Cerebellar cortex (tissue), 1 donor: ENCODE measurements around the gene PTGDS.

Source experiments
- DNase-seq: peaks from one replicate; pipeline ENCODE4 v3.0.0-alpha.2; 2015; ENCODE audit warnings: low spot score

PTGDS gene

DNA sequence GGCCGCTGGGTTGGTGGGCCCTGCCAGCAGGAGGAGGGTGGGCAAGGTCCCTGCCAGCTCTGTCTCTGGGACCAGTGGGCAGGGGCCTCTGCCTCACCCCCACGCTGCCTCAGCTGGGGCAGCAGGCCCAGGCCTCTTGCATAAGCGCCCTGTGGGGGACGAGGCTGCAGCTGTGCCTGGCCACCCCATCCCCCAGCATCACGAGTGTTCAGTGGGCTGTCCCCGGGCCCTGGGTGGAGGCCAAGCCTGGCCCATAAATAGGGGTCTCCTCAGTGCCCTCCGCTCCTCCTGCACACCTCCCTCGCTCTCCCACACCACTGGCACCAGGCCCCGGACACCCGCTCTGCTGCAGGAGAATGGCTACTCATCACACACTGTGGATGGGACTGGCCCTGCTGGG lies at the start of gene PTGDS:
Gene PTGDS (plus strand): TSS at position 282 of the 400 bp plus-strand sequence. CDS start 75 bp downstream, at position 357.
- DNase-seq, result peak; percentile 35

DNA sequence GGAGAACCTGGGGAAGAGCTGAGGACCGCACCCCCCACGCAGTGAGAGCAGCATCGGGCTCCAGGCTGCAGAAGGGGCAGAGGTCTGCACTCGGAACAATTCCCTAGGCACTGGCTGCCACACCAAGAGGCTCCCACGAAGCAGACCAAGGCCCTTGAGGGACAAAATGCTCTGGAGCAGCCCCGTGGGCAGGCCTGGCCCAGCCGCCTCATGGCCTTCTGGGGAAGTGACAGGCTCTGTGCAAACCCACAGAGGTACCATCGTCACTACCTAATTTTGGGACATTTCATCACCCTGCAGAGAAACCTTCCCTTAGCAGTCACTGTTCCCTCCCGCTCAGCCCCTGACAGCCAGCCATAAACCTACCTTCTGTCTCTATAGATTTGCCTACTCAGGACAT lies 48.7 kb upstream of the PTGDS start:
- DNase-seq, result peak; percentile 68

DNA sequence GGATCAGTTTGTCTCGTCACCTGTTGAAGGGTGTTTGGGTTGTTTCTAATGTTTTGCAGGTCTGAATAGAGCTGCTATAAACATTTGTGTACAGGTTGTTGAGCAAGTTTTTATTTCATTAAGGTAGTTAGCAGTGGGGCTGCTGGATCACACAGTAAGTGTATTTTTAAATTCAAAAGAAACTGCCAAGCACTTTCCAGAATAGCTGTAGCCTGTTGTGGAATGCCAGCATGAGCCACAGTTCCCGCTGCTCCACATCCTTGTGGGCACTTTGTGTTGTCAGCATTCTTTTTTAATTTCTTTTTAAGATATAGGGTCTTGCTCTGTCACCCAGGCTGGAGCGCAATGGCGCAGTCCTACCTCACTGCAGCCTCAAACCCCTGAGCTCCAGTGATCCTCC lies 47.3 kb upstream of the PTGDS start:
- no peak for DNase-seq

DNA sequence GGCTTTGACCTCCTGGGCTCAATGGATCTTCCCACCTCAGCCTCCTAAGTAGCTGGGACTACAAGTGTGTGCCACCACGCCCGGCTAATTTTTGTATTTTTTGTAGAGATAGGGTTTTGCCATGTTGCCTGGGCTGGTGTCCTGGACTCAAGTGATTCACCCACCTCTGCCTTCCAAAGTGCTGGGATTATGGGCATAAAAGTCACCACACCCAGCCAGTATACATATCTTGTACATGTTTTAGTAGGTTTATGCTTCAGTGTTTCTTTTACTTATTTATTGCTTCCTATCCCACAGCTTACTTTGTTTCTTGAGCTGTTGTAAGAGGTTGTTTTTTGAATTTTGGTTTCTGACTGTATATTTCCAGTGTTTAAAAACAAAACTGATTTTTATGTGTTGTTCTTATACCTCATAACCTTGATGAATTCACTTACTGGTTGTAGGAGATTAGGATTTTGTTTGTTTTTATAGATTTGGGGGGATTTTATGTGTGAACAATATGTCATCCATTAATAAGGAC lies 45.6 kb upstream of the PTGDS start:
- no peak for DNase-seq

DNA sequence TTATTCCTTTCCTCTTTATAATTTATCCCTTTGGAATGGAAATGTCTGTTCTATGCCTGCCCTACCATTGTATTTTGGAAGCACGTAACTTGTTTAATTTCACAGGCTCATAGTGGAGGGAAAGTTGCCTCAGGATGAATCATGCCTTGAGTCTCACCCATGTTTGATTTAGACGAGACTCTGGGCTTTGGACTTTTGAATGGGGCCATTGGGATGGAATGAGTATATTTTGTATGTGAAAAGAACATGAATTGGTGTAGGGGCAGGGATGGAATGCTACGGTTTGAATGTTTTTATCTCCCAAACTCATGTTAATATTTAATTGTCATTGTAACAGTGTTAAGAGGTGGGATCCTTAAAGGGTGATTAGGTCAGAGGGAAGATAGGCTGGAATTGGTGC lies 43.0 kb upstream of the PTGDS start:
- DNase-seq, result no peak

DNA sequence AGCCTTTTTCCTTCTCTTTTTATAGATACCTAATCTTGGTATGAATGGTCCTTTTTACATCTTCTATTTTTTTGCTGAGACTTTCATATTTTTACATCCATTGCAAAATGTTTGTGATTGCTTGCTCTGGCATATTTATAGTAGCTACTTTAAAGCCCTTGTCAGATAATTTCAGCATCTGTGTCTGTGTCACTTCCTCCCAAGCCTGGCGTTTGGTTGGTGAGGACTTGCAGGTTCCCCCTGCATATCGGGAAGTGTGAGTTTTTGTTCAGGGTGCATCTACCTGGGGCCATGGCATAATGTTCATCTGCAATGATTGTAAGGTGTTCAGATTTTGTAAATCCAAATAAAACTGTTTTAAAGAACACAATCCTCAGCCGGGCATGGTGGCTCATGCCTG lies 41.7 kb upstream of the PTGDS start:
- DNase-seq, result no peak

DNA sequence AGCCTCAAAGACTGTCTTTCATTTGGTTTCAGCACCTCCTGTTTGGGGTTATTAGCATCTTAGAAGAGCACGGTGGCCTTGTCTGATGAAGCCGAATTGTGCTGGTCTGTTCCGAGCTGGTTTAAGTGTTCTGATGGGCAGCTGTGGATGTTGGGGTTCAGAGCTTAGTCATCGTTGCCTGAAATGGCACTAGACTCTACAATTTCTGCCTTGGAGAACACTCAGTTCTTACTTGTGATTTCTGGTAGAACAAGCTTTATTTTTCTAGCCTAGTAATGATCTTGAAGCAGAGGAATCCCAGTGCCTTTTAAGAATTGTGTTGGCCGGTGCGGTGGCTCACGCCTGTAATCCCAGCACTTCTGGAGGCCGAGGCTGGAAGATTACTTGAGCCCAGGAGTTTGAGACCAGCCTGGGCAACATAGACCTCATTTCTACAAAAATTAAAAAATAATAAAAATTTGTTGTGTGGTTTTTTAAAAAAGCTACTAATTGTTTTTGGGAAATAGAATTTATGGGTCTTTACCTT lies 40.6 kb upstream of the PTGDS start:
- no peak for DNase-seq

DNA sequence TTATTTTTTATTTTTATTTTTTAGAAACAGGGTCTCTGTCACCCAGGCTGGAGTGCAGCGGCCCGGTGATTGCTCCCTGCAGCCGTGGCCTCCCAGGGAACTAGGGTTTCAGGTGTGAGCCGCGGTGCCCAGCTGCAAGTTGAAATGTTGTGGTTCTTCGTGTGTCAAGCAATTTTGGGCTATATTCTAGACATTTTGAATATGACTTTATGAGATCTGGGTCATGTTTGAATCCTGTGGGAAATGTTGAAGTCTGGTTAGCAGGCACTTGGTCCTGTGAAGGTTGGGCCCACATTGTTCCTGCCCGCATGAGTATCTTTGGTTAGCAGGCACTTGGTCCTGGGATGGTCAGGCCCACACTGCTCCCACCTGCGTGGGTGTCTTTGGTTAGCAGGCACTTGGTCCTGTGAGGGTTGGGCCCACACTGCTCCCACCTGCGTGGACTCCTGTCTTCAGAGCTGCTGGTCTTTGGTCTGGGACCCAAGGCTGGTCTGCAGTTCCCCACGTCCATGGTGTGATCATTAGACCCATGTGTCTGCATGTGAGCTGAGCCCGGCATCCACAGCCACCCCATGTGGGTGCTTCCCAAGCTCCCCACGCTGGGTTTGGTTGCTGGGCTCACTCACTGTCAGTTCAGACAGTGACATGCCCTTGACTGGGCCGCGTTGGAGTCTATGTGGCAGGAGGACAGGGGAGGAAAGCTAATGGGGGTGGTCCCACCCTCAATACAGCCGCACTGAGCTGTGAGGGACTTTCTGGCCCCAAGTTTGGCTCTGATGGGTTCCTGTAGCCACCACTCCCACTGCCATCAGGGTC lies 39.9 kb upstream of the PTGDS start:
- no peak for DNase-seq

DNA sequence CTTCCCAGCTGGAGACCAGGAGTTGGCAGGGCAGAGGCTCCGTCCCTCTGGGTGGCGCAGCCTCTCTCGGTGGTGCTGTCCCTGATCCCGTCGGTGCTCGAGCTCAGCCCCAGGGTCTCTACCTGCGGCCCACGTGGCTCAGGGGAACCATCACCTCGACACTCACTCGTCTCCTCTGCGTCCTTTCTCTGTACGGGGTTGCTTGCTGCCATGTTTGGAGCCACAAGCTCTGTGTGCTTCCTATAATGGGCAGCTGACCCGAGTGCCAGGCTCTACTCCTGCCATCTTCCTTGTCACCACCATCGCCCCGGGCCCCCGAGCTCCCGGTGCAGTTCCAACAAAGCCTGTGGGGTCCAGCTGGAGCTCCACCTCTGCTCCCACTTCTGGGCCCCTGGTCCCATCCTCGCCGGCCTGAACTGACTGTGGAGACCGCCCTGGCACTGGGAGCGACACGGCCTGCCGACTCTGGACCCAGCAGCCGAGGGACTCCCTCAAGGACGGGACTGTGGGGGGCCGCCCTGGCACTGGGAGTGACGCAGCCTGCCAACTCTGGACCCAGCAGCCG lies 37.8 kb upstream of the PTGDS start:
- DNase-seq, result no peak

DNA sequence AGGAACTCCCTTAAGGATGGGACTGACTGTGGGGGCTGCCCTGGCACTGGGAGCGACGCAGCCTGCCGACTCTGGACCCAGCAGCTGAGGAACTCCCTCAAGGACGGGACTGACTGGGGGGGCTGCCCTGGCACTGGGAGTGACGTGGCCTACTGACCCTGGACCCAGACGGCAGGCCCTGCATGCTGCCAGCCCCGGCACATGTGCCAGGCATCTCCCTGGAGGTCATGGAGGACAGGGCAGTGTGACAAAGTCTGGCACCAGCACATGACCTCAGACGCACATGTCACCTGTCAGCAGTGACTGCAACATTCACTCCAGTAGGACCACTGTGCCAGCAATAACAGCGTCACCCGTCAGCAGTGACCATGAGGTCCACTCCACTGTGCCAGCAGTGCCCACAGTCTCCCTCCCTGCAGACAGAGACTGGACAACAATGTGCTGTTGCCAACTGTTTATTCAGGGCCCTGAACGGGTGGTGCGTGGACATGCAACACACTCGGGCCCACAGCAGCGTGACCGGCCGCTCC lies 37.2 kb upstream of the PTGDS start:
- DNase-seq, result peak; percentile 58

DNA sequence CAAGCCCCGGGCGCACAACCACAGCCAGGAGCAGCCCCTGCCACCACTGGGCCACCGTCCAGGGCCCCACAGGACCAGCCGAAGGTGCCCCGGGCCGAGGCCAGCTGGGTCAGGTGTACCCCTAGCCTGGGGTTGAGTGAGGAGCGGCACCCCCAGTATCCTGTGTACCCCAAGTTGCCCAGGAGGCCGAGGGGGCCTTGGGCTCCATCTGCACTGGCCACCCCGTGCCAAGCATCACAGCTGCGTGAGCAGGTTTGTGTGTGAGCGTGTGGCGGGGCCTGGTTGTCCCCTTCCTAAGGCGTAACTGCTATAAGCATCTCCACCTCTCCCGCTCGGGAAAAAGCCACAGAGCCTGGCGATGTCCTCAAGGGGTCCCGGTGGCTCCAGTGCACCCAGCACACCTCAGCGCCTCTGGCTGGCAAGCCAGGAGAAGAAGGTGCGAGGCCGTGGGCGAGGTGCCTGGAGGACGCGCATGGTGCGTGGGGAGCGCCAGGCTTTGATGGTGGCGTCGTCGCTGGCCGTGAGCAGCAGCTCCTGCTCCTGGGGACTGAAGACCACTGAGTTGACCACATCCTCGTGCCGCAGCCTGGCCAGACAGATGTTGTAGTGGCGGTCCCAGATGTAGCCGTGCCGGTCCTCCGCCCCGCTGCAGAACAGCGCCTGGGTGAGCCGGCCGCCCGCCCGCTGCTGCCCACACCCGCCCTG lies 36.6 kb upstream of the PTGDS start:
- no peak for DNase-seq

DNA sequence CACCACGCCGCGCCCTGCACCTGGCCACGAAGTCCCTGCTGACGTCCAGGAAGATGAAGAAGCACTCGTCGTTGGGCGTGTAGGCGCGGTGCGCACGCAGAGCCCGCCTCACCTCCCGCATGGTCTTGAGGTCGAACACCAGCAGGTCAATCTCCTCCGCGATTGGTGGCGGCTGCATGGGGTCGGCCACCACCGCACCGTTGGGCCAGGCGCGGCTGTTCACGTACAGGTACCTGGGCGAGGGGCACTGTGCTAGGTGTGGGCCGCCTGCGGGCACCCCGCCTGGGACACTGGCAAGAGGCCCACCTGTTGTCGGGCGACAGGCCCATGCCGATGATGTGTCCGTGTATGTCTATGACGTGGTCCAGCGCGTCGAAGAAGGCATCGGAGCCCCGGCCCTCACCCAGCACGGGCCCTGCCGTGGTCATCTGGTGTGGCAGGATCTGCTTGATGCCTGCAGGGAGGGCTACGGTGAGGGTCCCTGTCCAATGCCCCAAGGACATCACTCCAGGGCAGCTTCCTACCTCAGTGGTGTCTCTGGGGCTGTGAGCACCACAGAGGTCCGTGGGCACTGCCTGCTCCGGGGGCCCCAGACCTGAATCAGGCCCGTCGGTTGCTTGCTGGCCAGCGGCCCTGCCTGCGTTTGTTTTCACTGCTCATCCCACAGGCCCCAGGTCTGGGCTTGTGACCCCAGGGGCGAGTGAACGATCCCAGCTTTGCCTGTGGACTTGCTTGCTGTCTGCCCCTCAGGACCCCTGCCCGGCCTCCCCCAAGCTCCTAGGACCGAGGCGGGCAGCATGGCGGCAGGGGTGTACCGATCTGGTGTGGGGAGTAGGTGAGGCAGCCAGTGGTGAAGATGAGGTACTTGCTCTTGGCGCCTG lies 35.8 kb upstream of the PTGDS start:
- DNase-seq, result no peak

DNA sequence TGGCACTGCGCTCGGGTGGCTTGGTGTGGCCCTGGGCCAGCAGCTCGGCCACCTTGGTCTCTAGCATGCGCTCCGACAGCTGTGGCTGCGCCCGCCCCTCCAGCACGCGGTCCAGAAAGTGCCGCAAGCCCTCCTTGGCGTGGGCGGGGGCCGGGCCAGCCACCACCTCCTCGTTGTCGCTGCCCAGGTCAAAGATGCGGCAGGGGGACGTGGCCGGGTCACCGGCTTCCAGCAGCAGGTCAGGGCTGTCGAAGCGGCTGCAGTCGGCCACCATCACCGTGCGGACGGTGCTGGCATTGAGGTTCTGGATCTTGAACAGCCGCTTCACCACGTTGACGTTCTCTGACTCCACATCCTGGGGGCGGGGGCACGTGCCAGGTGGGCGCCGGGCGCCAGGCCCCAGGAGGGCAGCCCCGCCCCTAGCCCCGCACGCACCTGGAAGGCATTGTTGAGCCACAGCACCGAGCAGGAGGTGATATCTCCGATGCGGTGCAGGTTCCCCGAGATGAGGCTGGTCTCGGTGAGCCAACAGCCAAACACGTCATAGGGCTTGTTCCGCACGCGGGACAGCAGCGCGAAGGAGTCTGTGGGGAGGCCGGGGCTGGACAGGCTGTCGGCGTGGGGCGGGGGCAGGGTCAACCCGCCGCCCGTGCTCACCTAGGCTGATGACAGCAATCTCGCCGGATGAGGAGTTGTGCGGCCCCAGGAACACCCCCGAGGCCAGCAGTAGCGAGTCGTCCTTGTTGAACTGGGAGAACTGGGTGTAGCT lies 35.0 kb upstream of the PTGDS start:
- DNase-seq, result no peak

DNA sequence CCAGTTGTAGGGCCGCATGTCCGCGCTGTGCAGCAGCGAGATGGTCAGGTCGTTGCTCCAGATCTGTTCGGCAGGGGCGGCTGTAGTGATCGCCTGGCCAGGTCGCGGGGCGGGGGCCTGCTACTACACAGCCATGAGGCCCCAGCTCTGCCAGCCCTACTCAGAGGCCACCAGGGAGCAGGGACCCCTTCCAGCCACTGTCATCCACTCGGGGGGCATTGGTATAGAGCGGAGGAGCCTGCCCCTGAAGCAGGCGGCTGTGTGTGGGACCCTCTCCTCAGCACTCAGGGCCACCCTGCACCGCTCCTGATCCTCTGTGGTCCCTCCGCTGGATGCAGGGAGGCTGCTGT lies 34.4 kb upstream of the PTGDS start:
- no peak for DNase-seq

DNA sequence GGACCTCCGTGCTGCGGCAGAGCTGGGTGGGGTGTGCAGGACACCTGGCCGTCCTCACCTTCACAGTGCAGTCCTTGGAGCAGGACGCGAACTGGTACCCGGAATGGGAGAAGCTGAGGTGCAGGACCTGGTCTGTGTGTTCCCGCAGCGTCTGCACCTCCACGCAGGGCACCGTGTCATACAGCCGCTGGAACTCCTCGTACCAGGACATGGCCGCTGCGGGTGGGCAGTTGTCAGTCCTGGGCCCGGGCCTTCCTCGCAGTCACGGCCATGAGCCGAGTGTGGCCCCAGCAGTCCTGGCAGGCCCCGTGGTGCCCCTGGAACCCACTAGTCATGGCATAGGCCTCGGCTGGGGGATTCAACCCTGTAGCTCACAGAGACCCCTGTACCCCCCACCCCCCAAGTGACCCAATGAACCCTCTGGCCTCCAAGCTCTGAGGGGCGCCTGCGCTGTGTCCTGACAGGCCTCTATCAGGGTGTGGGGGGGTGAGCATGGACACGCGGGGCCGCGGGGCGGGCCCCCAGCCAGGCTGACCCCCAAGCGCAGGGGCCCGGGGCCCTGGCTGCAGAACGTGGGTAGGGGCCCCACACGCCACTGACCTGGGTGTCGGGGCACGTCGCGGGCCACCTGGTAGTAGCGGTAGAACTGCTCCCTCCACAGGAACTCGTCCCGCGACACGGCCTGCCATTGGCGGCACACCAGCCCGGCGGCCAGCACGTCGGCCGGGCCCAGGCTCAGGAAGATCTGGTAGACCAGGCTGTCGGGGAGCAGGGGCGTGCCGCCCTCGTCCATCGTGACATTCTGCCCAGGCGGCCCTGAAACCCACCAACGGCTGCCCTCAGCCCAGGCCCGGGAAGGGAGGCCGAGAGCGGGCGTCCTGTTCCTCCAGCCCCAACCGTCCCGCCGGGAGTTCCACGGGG lies 33.8 kb upstream of the PTGDS start:
- no peak for DNase-seq

DNA sequence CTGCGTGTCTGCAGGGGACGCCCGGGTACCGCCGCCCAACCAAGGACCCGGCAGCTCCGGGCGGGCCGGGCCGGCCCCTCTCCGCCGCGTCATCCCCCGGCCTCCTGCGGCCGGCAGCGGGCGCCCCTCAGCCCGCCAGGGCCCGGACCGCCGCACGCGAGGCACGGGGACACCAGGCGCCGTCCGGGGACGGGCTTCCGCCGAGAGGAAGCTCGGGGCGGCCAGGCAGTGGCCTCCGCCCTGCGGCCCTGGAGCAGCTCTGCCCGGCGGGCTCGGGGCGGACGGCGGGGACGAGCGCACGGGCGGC lies 33.1 kb upstream of the PTGDS start:
- DNase-seq, result no peak

DNA sequence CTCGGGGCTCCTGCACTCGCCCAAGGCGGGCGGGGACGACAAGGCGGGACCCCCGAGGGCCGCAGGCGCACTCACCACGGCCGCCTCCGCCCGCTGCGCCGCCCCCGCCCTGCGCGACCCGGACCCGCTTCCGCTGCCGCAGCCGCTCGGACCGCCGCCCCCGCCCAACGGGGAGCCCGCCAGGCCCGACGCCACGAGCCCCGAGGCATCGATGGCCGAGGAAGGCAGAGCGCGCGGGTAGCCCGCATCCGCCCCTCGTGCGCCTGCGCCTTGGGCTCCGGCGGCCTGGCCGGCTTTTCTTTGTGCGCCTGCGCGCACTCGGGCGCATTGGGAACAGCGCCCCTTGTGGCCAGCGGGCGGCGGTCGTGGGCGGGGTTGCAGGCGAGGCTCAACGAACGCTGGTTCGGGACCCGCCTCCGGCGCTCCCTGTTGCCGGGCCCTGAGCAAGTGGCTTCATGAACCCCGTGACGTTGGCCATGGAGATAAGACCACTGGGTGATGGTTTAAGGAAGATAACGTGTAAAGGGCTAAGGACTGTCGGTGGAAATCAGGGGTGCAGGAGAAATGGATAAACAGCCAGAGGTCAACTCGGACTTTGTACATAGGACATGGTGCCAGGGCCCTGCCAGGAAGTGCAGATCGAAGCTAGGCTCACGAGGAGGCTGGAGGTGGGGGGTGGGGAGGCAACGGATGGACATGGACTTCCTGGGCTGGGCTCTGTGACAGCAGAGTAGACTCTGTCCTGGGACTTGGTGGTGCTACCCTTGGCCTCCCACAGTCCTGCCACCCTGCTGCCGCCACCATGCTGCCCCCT lies 32.6 kb upstream of the PTGDS start, which contains the start of the genes C8G and FBXW5:
Gene C8G (plus strand): TSS at position 725 of the 814 bp plus-strand sequence. CDS start 78 bp downstream, at position 803.
Gene FBXW5 (minus strand): TSS at position 220 of the 814 bp plus-strand sequence. CDS start 655 bp downstream, outside the sequence.
- peak; percentile 87 for DNase-seq

DNA sequence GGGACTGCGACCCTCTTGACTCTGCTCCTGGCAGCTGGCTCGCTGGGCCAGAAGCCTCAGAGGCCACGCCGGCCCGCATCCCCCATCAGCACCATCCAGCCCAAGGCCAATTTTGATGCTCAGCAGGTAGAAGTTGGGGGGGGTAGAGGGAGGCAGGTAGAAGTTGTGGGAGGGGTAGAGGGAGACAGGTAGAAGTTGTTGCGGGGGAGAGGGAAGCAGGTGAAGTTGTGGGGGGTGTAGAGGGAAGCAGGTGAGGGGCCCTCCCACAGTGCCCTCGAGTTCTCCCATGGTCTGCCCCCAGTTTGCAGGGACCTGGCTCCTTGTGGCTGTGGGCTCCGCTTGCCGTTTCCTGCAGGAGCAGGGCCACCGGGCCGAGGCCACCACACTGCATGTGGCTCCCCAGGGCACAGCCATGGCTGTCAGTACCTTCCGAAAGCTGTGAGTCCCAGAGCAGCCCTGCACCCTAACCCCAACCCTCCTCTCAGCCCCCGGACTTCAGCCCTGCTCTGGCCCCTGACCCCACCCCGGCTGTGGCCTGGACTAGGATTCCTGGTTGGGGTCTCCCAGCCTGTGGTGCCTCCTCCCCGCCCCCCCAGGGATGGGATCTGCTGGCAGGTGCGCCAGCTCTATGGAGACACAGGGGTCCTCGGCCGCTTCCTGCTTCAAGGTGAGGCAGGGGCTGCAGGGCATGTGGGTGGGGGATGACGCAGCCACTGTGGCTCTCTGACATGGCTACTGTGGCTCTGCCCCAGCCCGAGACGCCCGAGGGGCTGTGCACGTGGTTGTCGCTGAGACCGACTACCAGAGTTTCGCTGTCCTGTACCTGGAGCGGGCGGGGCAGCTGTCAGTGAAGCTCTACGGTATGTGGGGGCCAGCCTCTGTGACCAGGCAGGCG lies 31.7 kb upstream of the PTGDS start:
- DNase-seq, result no peak
